Adrenal gland (tissue), 12 donors: ENCODE data around the gene CHST10. TPM values are rescaled to one million over a fixed set of nuclear protein-coding genes. Genes with fewer than 3 reads are reported as not detected.

Source experiments
- DNase-seq, 7 donors: peaks; one replicate each; pipeline ENCODE4 v3.0.0-alpha.2; 2019 to 2020
- H3K27ac ChIP-seq, 5 donors: fragments of 200-600 bp; sonication (generic) in 4 of 5; 1 replicate in 3 of 5; 2 replicates in 2 of 5; pipeline versions ENCODE4 v1.5.1 to v1.8.0; 2016 to 2020; ENCODE audit warnings: mild to moderate bottlenecking in 1 of 5
- H3K27me3 ChIP-seq: fragments of 200-600 bp; 2 replicates; pipeline ENCODE4 v1.8.0; 2021
- H3K36me3 ChIP-seq, 2 donors: fragments of 200-600 bp; replicated peaks in 1 of 2; 1 replicate in 1 of 2; 2 replicates in 1 of 2; pipeline versions ENCODE4 v1.5.1 to v1.8.0; 2018 to 2022
- H3K4me1 ChIP-seq, 2 donors: fragments of 200-600 bp; replicated peaks in 1 of 2; 1 replicate in 1 of 2; 2 replicates in 1 of 2; pipeline versions ENCODE4 v1.5.1 to v1.8.0; 2018 to 2021
- H3K4me3 ChIP-seq, 4 donors: fragments of 200-600 bp; sonication (generic) in 3 of 4; one replicate each; pipeline ENCODE4 v1.5.1; 2016 to 2018
- H3K9me3 ChIP-seq, 3 donors: fragments of 200-600 bp; sonication (generic) in 1 of 3; replicated peaks in 1 of 3; 1 replicate in 2 of 3; 2 replicates in 1 of 3; pipeline versions ENCODE4 v1.5.1 to v1.8.0; 2016 to 2021
- CTCF ChIP-seq, 6 experiments: fragments of 450-650 bp in 4 of 6; fragments of 200-600 bp in 2 of 6; sonication (generic) in 1 of 6; IDR thresholded peaks; 1 replicate in 5 of 6; 2 replicates in 1 of 6; pipeline versions ENCODE4 v1.5.1 to v1.8.0; 2016 to 2021; ENCODE audit warnings: antibody characterized with exemption in 6 of 6, mild to moderate bottlenecking in 2 of 6, moderate library complexity in 1 of 6
- POLR2A ChIP-seq, 2 donors: fragments of 450-650 bp; IDR thresholded peaks; one replicate each; pipeline ENCODE4 v1.6.1; 2017; ENCODE audit warnings: antibody characterized with exemption in 2 of 2, mild to moderate bottlenecking in 2 of 2, moderate library complexity in 1 of 2
- WGBS, 4 donors: extraction: QIAGEN DNeasy Blood & Tissue Kit in 2 of 4; methylation state at CpG; one replicate each; pipeline versions ENCODE4 v1.1.5 to v1.1.7; 2013 to 2017; 5-methylcytosine and 5-hydroxymethylcytosine counted together
- intact Hi-C, 2 donors: fragments of 100-400 bp; cut with DNase I; formaldehyde crosslinking; loops; one replicate each; pipeline versions ENCODE4 v1.14.1 to v1.15.0; 2022 to 2023
- polyA plus RNA-seq, 3 donors: library from polyadenylated mRNA; stranded (reverse); fragments of 200-250 nt in 2 of 3; fragments of 350-450 nt in 1 of 3; fragmentation: Illumina TruSeq in 1 of 3; extraction: RNeasy Lipid Tissue Mini Kit (QIAGEN cat#74804) in 1 of 3; gene quantifications; one replicate each; pipeline ENCODE4 v1.2.3, GENCODE V29; 2013 to 2014
- total RNA-seq, 9 donors: library from RNA; depleted of rRNA in 4 of 9; stranded (reverse); fragments of >200 nt in 4 of 9; fragments of 120-200 nt in 1 of 9; fragmentation: NEBNext Ultra II Directional in 1 of 9; extraction: Animal tissue kit (Norgen Biotek cat#: 25700) in 1 of 9; gene quantifications; one replicate each; pipeline versions ENCODE4 v1.1.0 to v1.2.4, GENCODE V29; 2013 to 2023
- donor health status: healthy with polysubstance abuse.
- donor health status: Bipolar disorder and iron deficiency.
- donor health status: DM: yes; HTN: yes; CAD: no.
- donor health status: DM: no; HTN: no; CAD: no.
- donor health status: DM: no; HTN: no; CAD: no.
- donor health status: DM: yes; HTN: yes; CAD: no.

The CHST10 gene
- total and polyA plus RNA-seq, 12 donors: 5.6 to 18.4 (median 10.0) TPM

GRCh38 chr2:100424277-100424875 lies 6.9 kb upstream of the CHST10 start:
- TF ChIP-seq CTCF (IDR thresholded peaks at IDR 0.05) (no peak), POLR2A (IDR thresholded peaks at IDR 0.05) (no peak)
- H3K36me3 ChIP-seq: no peaks in the 10 kb centered on the region
- H3K27me3 ChIP-seq: no peaks in the 10 kb centered on the region
- H3K27ac ChIP-seq: no peak overlapping the region
- WGBS, 4 donors: 69 to 77% (median 75%) methylated on average over 4 of the region's 4 CpGs
- intact Hi-C loops: no loop called here
- H3K4me1 ChIP-seq: no peaks in the 10 kb centered on the region
- no peaks in the 10 kb centered on the region for H3K9me3 ChIP-seq
- no peak overlapping the region for H3K4me3 ChIP-seq
- no peak for DNase-seq

DNA sequence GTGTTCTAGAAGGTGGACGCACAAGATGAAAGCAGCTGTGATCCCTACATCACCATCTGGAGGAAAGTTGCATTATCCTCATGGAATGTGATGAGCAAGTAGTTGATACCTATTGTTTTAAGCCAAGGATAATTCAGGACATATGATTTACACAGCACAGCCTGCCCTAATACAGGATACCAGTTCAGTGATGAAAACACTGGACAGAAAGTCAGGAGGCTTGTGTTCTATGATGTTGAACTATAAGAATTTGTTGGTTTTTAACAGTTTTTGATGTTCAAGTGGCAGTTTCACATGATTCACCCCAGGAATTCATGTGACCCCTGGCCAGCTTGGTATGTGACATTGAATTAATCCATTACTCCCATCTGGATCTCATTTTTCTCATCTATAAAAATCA lies 6.2 kb upstream of the CHST10 start:
- Histone ChIP-seq H3K36me3 (no peaks in the 10 kb centered on the region), H3K9me3 (no peaks in the 10 kb centered on the region), H3K27ac (no peak overlapping the region), H3K4me3 (no peak overlapping the region), H3K27me3 (no peaks in the 10 kb centered on the region), H3K4me1 (no peaks in the 10 kb centered on the region)
- intact Hi-C loops: no loop called here
- WGBS, 4 donors: 62 to 91% (median 80%) methylated on average over 1 of the region's 1 CpG
- TF ChIP-seq POLR2A (IDR thresholded peaks at IDR 0.05): no peak
- TF ChIP-seq CTCF (IDR thresholded peaks at IDR 0.05): no peak
- no peak for DNase-seq

- intact Hi-C loops: no loop called here
- WGBS, 4 donors: 84 to 92% (median 87%) methylated on average over 4 of the region's 4 CpGs
- H3K36me3 ChIP-seq: no peaks in the 10 kb centered on the region
- H3K27me3 ChIP-seq: no peaks in the 10 kb centered on the region
- peak in 4 of 7 donors; percentile 22 to 72 (median 32) for DNase-seq
- H3K9me3 ChIP-seq: no peaks in the 10 kb centered on the region
- no peak overlapping the region for H3K27ac ChIP-seq
- H3K4me1 ChIP-seq: no peaks in the 10 kb centered on the region
- TF ChIP-seq POLR2A (IDR thresholded peaks at IDR 0.05) (no peak), CTCF (IDR thresholded peaks at IDR 0.05) (peak; percentile 28 to 55 (median 37))
- H3K4me3 ChIP-seq: no peak overlapping the region
These were observed 5.0 kb upstream of the CHST10 start for GRCh38 chr2:100422320-100423055.

GRCh38 chr2:100419915-100420314 lies 2.4 kb upstream of the CHST10 start:
- no peaks in the 10 kb centered on the region for H3K9me3 ChIP-seq
- TF ChIP-seq POLR2A (IDR thresholded peaks at IDR 0.05): no peak
- 59 to 68% (median 65%) methylated on average over 3 of the region's 3 CpGs for WGBS, 4 donors
- H3K36me3 ChIP-seq: no peaks in the 10 kb centered on the region
- H3K4me1 ChIP-seq: peaks cover 7% of the 10 kb centered on the region in 2 donors
- no peak for DNase-seq
- H3K4me3 ChIP-seq: no peak overlapping the region
- intact Hi-C loops: loop anchor here in 1 of 2 donors (10.0 kb wide), 1 partner anchor 145 kb away; the partner anchor contains the start of gene PDCL3
- no peak overlapping the region for H3K27ac ChIP-seq
- H3K27me3 ChIP-seq: no peaks in the 10 kb centered on the region
